ENCODE data around the gene PDE7B.

PDE7B gene

DNA sequence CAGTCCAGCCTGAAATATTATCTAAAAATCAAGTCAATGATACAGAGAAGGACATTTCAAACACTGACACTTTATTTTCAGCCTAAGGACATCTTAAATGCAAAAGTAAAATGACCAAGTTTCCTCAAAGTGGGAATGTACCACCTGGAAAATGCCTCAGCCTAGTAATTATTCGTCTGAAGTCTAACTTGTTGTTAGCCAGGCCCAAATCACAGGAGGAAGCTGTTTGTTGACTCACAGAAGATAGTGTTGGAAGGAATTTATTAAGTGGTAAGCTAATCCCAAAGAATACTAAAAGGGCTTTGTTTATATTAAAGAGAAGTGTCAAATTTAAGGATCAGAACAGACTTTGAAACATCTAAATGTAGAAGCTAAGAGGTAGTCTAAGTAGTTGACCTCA lies 2.5 kb downstream of the PDE7B start:
- Histone ChIP-seq H3K79me2 (ENCODE audit: control insufficient read depth, insufficient read depth, low read length, poor library complexity) (no peaks in the 10 kb centered on the region), H4K91ac (ENCODE audit: low read depth, low read length) (no peak overlapping the region), H2BK5ac (ENCODE audit: low read depth, low read length, poor library complexity) (no peak overlapping the region), H3K9ac (ENCODE audit: low read length) (no peak overlapping the region), H3K4me1 (ENCODE audit: control insufficient read depth in 1 of 2, insufficient read depth in 2 of 2, low read length in 2 of 2) (no peaks in the 10 kb centered on the region), H3K27me3 (ENCODE audit: insufficient read depth, low read length) (no peaks in the 10 kb centered on the region), H2BK12ac (ENCODE audit: low read length) (no peak overlapping the region), H3K9me3 (ENCODE audit: insufficient read depth, low read depth, low read length) (no peaks in the 10 kb centered on the region), H3K14ac (ENCODE audit: low read length) (no peak overlapping the region), H2AFZ (ENCODE audit: insufficient read depth, low read length, poor library complexity) (no peak overlapping the region), H3K18ac (ENCODE audit: low read length) (no peak overlapping the region), H3K4ac (ENCODE audit: low read depth, low read length) (no peak overlapping the region), H4K12ac (ENCODE audit: low read depth, low read length) (no peak overlapping the region), H3K4me2 (ENCODE audit: low read length) (no peak overlapping the region), H3K27ac (ENCODE audit: low read depth, low read length) (no peak overlapping the region), H3K79me1 (ENCODE audit: low read length) (no peaks in the 10 kb centered on the region), H2AK5ac (ENCODE audit: low read length) (no peak overlapping the region), H3K4me3 (ENCODE audit: low read depth, low read length) (no peak overlapping the region), H2BK120ac (ENCODE audit: insufficient read depth, low read length, poor library complexity) (no peak overlapping the region), H3K36me3 (ENCODE audit: control insufficient read depth in 1 of 2, insufficient read depth in 2 of 2, low read length in 2 of 2) (no peaks in the 10 kb centered on the region), H4K8ac (ENCODE audit: low read depth, low read length) (no peak overlapping the region), H3K23ac (ENCODE audit: low read length) (no peak overlapping the region)
- DNase-seq: no peak
- WGBS (ENCODE audit: extremely low coverage, insufficient coverage, insufficient read length): no CpG with 5 or more reads among the region's 1 CpG

DNA sequence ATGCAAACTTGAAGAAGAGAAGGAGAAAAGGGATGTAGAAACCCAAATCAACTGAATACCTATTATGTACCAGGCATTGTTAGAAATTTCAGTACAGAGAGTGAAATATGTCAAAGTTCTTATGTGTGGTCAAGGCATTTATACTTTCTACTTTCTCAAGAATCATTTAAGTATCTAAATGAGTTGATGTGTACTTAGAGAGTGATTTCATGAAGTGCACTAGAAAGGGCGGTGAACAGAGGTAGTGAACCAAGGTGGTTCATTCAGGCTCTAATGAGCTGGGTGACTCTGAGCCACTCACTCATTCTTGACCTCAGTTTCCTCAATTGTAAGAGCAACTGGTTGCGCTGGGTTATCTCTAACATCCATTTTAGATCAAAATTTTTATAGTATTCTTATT lies 3.3 kb downstream of the PDE7B start:
- H3K36me3 ChIP-seq (ENCODE audit: control insufficient read depth in 1 of 2, insufficient read depth in 2 of 2, low read length in 2 of 2): no peaks in the 10 kb centered on the region
- H4K12ac ChIP-seq (ENCODE audit: low read depth, low read length): no peak overlapping the region
- no peak for DNase-seq
- no peaks in the 10 kb centered on the region for H3K27me3 ChIP-seq (ENCODE audit: insufficient read depth, low read length)
- H2AK5ac ChIP-seq (ENCODE audit: low read length): no peak overlapping the region
- H3K79me2 ChIP-seq (ENCODE audit: control insufficient read depth, insufficient read depth, low read length, poor library complexity): no peaks in the 10 kb centered on the region
- no peaks in the 10 kb centered on the region for H3K9me3 ChIP-seq (ENCODE audit: insufficient read depth, low read depth, low read length)
- H4K91ac ChIP-seq (ENCODE audit: low read depth, low read length): no peak overlapping the region
- H3K27ac ChIP-seq (ENCODE audit: low read depth, low read length): no peak overlapping the region
- no peak overlapping the region for H3K4me3 ChIP-seq (ENCODE audit: low read depth, low read length)
- no peak overlapping the region for H2BK5ac ChIP-seq (ENCODE audit: low read depth, low read length, poor library complexity)
- WGBS (ENCODE audit: extremely low coverage, insufficient coverage, insufficient read length): no CpG with 5 or more reads among the region's 2 CpGs
- no peak overlapping the region for H4K8ac ChIP-seq (ENCODE audit: low read depth, low read length)
- H3K9ac ChIP-seq (ENCODE audit: low read length): no peak overlapping the region
- no peak overlapping the region for H2BK12ac ChIP-seq (ENCODE audit: low read length)
- H3K14ac ChIP-seq (ENCODE audit: low read length): no peak overlapping the region
- no peak overlapping the region for H3K4me2 ChIP-seq (ENCODE audit: low read length)
- no peak overlapping the region for H3K4ac ChIP-seq (ENCODE audit: low read depth, low read length)
- H3K79me1 ChIP-seq (ENCODE audit: low read length): no peaks in the 10 kb centered on the region
- no peak overlapping the region for H2BK120ac ChIP-seq (ENCODE audit: insufficient read depth, low read length, poor library complexity)
- no peaks in the 10 kb centered on the region for H3K4me1 ChIP-seq (ENCODE audit: control insufficient read depth in 1 of 2, insufficient read depth in 2 of 2, low read length in 2 of 2)
- H2AFZ ChIP-seq (ENCODE audit: insufficient read depth, low read length, poor library complexity): no peak overlapping the region
- H3K18ac ChIP-seq (ENCODE audit: low read length): no peak overlapping the region
- no peak overlapping the region for H3K23ac ChIP-seq (ENCODE audit: low read length)

DNA sequence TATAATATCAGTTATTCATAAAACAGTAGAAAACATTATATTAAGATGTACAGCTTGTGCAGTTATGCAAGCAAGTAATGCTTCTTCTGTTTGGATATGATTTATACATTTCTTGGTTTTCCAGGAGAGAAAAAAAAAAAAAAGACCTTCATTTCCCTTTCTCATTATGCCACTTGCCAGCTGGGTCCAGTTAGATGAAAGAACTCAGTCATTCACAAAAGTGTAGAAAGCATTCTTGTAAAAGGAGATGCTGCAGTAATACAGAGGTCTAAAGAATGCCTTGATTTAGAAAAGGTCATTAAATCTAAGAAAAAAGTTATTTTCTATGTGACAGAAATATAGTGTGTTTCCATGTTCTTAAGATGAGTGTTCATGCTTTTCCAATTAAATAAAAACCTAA lies 7.4 kb downstream of the PDE7B start:
- Histone ChIP-seq H3K27ac (ENCODE audit: low read depth, low read length) (no peak overlapping the region), H3K4me1 (ENCODE audit: control insufficient read depth in 1 of 2, insufficient read depth in 2 of 2, low read length in 2 of 2) (no peaks in the 10 kb centered on the region), H4K12ac (ENCODE audit: low read depth, low read length) (no peak overlapping the region), H2BK5ac (ENCODE audit: low read depth, low read length, poor library complexity) (no peak overlapping the region), H3K18ac (ENCODE audit: low read length) (no peak overlapping the region), H3K23ac (ENCODE audit: low read length) (no peak overlapping the region), H4K8ac (ENCODE audit: low read depth, low read length) (no peak overlapping the region), H3K4ac (ENCODE audit: low read depth, low read length) (no peak overlapping the region), H3K4me3 (ENCODE audit: low read depth, low read length) (no peak overlapping the region), H3K9me3 (ENCODE audit: insufficient read depth, low read depth, low read length) (no peaks in the 10 kb centered on the region), H3K36me3 (ENCODE audit: control insufficient read depth in 1 of 2, insufficient read depth in 2 of 2, low read length in 2 of 2) (no peaks in the 10 kb centered on the region), H2AFZ (ENCODE audit: insufficient read depth, low read length, poor library complexity) (no peak overlapping the region), H3K14ac (ENCODE audit: low read length) (no peak overlapping the region), H2BK12ac (ENCODE audit: low read length) (no peak overlapping the region), H3K79me1 (ENCODE audit: low read length) (no peaks in the 10 kb centered on the region), H3K27me3 (ENCODE audit: insufficient read depth, low read length) (no peaks in the 10 kb centered on the region), H2BK120ac (ENCODE audit: insufficient read depth, low read length, poor library complexity) (no peak overlapping the region), H3K4me2 (ENCODE audit: low read length) (no peak overlapping the region), H3K79me2 (ENCODE audit: control insufficient read depth, insufficient read depth, low read length, poor library complexity) (no peaks in the 10 kb centered on the region), H2AK5ac (ENCODE audit: low read length) (no peak overlapping the region), H3K9ac (ENCODE audit: low read length) (no peak overlapping the region), H4K91ac (ENCODE audit: low read depth, low read length) (no peak overlapping the region)
- DNase-seq: no peak

- no peak overlapping the region for H3K18ac ChIP-seq (ENCODE audit: low read length)
- no peak overlapping the region for H4K12ac ChIP-seq (ENCODE audit: low read depth, low read length)
- H3K9ac ChIP-seq (ENCODE audit: low read length): no peak overlapping the region
- H3K4ac ChIP-seq (ENCODE audit: low read depth, low read length): no peak overlapping the region
- H3K79me2 ChIP-seq (ENCODE audit: control insufficient read depth, insufficient read depth, low read length, poor library complexity): no peaks in the 10 kb centered on the region
- no peaks in the 10 kb centered on the region for H3K79me1 ChIP-seq (ENCODE audit: low read length)
- H2AK5ac ChIP-seq (ENCODE audit: low read length): no peak overlapping the region
- H2AFZ ChIP-seq (ENCODE audit: insufficient read depth, low read length, poor library complexity): no peak overlapping the region
- H2BK120ac ChIP-seq (ENCODE audit: insufficient read depth, low read length, poor library complexity): no peak overlapping the region
- H3K4me2 ChIP-seq (ENCODE audit: low read length): no peak overlapping the region
- H3K27ac ChIP-seq (ENCODE audit: low read depth, low read length): no peak overlapping the region
- no peak overlapping the region for H2BK5ac ChIP-seq (ENCODE audit: low read depth, low read length, poor library complexity)
- H4K91ac ChIP-seq (ENCODE audit: low read depth, low read length): no peak overlapping the region
- H3K4me1 ChIP-seq (ENCODE audit: control insufficient read depth in 1 of 2, insufficient read depth in 2 of 2, low read length in 2 of 2): no peaks in the 10 kb centered on the region
- H3K23ac ChIP-seq (ENCODE audit: low read length): no peak overlapping the region
- H3K9me3 ChIP-seq (ENCODE audit: insufficient read depth, low read depth, low read length): no peaks in the 10 kb centered on the region
- no peaks in the 10 kb centered on the region for H3K27me3 ChIP-seq (ENCODE audit: insufficient read depth, low read length)
- WGBS (ENCODE audit: extremely low coverage, insufficient coverage, insufficient read length): no CpG with 5 or more reads among the region's 2 CpGs
- no peaks in the 10 kb centered on the region for H3K36me3 ChIP-seq (ENCODE audit: control insufficient read depth in 1 of 2, insufficient read depth in 2 of 2, low read length in 2 of 2)
- no peak overlapping the region for H4K8ac ChIP-seq (ENCODE audit: low read depth, low read length)
- DNase-seq: no peak
- no peak overlapping the region for H3K14ac ChIP-seq (ENCODE audit: low read length)
- H3K4me3 ChIP-seq (ENCODE audit: low read depth, low read length): no peak overlapping the region
- no peak overlapping the region for H2BK12ac ChIP-seq (ENCODE audit: low read length)
Observed at GRCh38 chr6:135860361-135860760, 8.9 kb downstream of the PDE7B start.

GRCh38 chr6:135861189-135861588 lies 9.7 kb downstream of the PDE7B start:
- no peak overlapping the region for H3K4me3 ChIP-seq (ENCODE audit: low read depth, low read length)
- no peak overlapping the region for H3K4ac ChIP-seq (ENCODE audit: low read depth, low read length)
- no peak overlapping the region for H3K18ac ChIP-seq (ENCODE audit: low read length)
- no peak overlapping the region for H2AFZ ChIP-seq (ENCODE audit: insufficient read depth, low read length, poor library complexity)
- H4K12ac ChIP-seq (ENCODE audit: low read depth, low read length): no peak overlapping the region
- H3K9ac ChIP-seq (ENCODE audit: low read length): no peak overlapping the region
- H2BK120ac ChIP-seq (ENCODE audit: insufficient read depth, low read length, poor library complexity): no peak overlapping the region
- no peak overlapping the region for H3K23ac ChIP-seq (ENCODE audit: low read length)
- no peak overlapping the region for H3K27ac ChIP-seq (ENCODE audit: low read depth, low read length)
- H3K9me3 ChIP-seq (ENCODE audit: insufficient read depth, low read depth, low read length): no peaks in the 10 kb centered on the region
- no peak overlapping the region for H2BK5ac ChIP-seq (ENCODE audit: low read depth, low read length, poor library complexity)
- no peak overlapping the region for H2AK5ac ChIP-seq (ENCODE audit: low read length)
- no CpG with 5 or more reads among the region's 1 CpG for WGBS (ENCODE audit: extremely low coverage, insufficient coverage, insufficient read length)
- no peaks in the 10 kb centered on the region for H3K79me2 ChIP-seq (ENCODE audit: control insufficient read depth, insufficient read depth, low read length, poor library complexity)
- H4K91ac ChIP-seq (ENCODE audit: low read depth, low read length): no peak overlapping the region
- H3K27me3 ChIP-seq (ENCODE audit: insufficient read depth, low read length): no peaks in the 10 kb centered on the region
- H3K79me1 ChIP-seq (ENCODE audit: low read length): no peaks in the 10 kb centered on the region
- no peak overlapping the region for H4K8ac ChIP-seq (ENCODE audit: low read depth, low read length)
- no peak for DNase-seq
- H3K14ac ChIP-seq (ENCODE audit: low read length): no peak overlapping the region
- H3K4me1 ChIP-seq (ENCODE audit: control insufficient read depth in 1 of 2, insufficient read depth in 2 of 2, low read length in 2 of 2): no peaks in the 10 kb centered on the region
- no peak overlapping the region for H2BK12ac ChIP-seq (ENCODE audit: low read length)
- H3K36me3 ChIP-seq (ENCODE audit: control insufficient read depth in 1 of 2, insufficient read depth in 2 of 2, low read length in 2 of 2): no peaks in the 10 kb centered on the region
- H3K4me2 ChIP-seq (ENCODE audit: low read length): no peak overlapping the region
